Lung (tissue), 12 donors: ENCODE data around the gene GGTLC2. TPM values are rescaled to one million over a fixed set of nuclear protein-coding genes. Genes with fewer than 3 reads are reported as not detected.

Experiments used
- ATAC-seq: fragments of 200-7000 bp; cut with Tn5 transposase; one replicate; pipeline ENCODE4 v1.9.1; 2020; ENCODE audit warnings: moderate number of reproducible peaks; ENCODE audit not compliant: insufficient read depth, low FRiP score
- DNase-seq, 3 donors: peaks; one replicate each; pipeline ENCODE4 v3.0.0-alpha.2; 2013 to 2017
- H3K27ac ChIP-seq, 2 donors: one replicate each; pipeline ENCODE4 v1.5.1; 2013; ENCODE audit warnings: mild to moderate bottlenecking in 2 of 2, moderate library complexity in 2 of 2, control low read depth in 1 of 2, inconsistent platforms in 1 of 2, low read depth in 1 of 2, low read length in 1 of 2
- H3K27me3 ChIP-seq, 3 donors: one replicate each; pipeline ENCODE4 v1.5.1; 2013; ENCODE audit warnings: low read length in 2 of 3; ENCODE audit not compliant: control insufficient read depth in 3 of 3, insufficient read depth in 3 of 3
- H3K36me3 ChIP-seq, 4 donors: one replicate each; pipeline ENCODE4 v1.5.1; 2013; ENCODE audit warnings: low read length in 4 of 4, mild to moderate bottlenecking in 1 of 4, moderate library complexity in 1 of 4; ENCODE audit not compliant: control insufficient read depth in 4 of 4, insufficient read depth in 4 of 4
- H3K4me1 ChIP-seq, 5 donors: one replicate each; pipeline ENCODE4 v1.5.1; 2013; ENCODE audit warnings: low read length in 5 of 5, mild to moderate bottlenecking in 2 of 5, moderate library complexity in 1 of 5; ENCODE audit not compliant: control insufficient read depth in 5 of 5, insufficient read depth in 5 of 5
- H3K4me3 ChIP-seq: one replicate; pipeline ENCODE4 v1.5.1; 2013; ENCODE audit warnings: mild to moderate bottlenecking, control low read depth, moderate library complexity
- H3K9ac ChIP-seq, 2 donors: one replicate each; pipeline ENCODE4 v1.5.1; 2013; ENCODE audit warnings: low read length in 2 of 2, control low read depth in 1 of 2; ENCODE audit not compliant: insufficient read depth in 1 of 2
- H3K9me3 ChIP-seq, 4 donors: one replicate each; pipeline ENCODE4 v1.5.1; 2013; ENCODE audit warnings: low read length in 3 of 4, mild to moderate bottlenecking in 1 of 4, moderate library complexity in 1 of 4; ENCODE audit not compliant: control insufficient read depth in 4 of 4, insufficient read depth in 3 of 4
- CTCF ChIP-seq: IDR thresholded peaks from 2 replicates; pipeline ENCODE4 v1.5.1; 2012; ENCODE audit warnings: mild to moderate bottlenecking; ENCODE audit errors: control extremely low read depth, extremely low read depth
- WGBS, 2 donors: extraction: QIAGEN DNeasy Blood & Tissue Kit; methylation state at CpG; one replicate each; pipeline ENCODE4 v1.1.7; 2013; 5-methylcytosine and 5-hydroxymethylcytosine counted together
- polyA plus RNA-seq, 2 donors: library from polyadenylated mRNA; stranded (reverse); fragments of 200-250 nt; gene quantifications; one replicate each; pipeline ENCODE4 v1.2.1, GENCODE V29; 2013
- total RNA-seq, 2 donors: library from RNA; depleted of rRNA in 1 of 2; stranded (reverse); fragments of >200 nt in 1 of 2; gene quantifications; one replicate each; pipeline ENCODE4 v1.2.1, GENCODE V29; 2014 to 2021
- donor health status: control.
- donor health status: control.
- donor health status: Bipolar disorder and iron deficiency.
- donor health status: healthy.
- donor health status: DM: yes; HTN: yes; CAD: no.

GGTLC2 gene
- total and polyA plus RNA-seq, 4 donors = 0.56 to 7.0 (median 0.80) TPM; not detected in 1

GRCh38 chr22:22662095-22662494 lies 17.7 kb downstream of the GGTLC2 start:
- Histone ChIP-seq H3K9ac (no peak overlapping the region), H3K9me3 (no peaks in the 10 kb centered on the region), H3K27me3 (no peaks in the 10 kb centered on the region), H3K27ac (no peak overlapping the region), H3K36me3 (no peaks in the 10 kb centered on the region), H3K4me3 (no peak overlapping the region), H3K4me1 (no peaks in the 10 kb centered on the region)
- ATAC-seq (no peak), DNase-seq (no peak)
- 82 to 84% methylated on average over 3 of the region's 3 CpGs for WGBS, 2 donors
- no peak for TF ChIP-seq CTCF

GRCh38 chr22:22663861-22664800 lies 19.7 kb downstream of the GGTLC2 start:
- peaks cover 0 to 2% (median 0%) of the 10 kb centered on the region in 4 donors for H3K9me3 ChIP-seq
- H3K4me3 ChIP-seq = no peak overlapping the region
- no peak for DNase-seq
- no peak for ATAC-seq
- H3K27ac ChIP-seq = no peak overlapping the region
- TF ChIP-seq CTCF = no peak
- H3K36me3 ChIP-seq = no peaks in the 10 kb centered on the region
- H3K4me1 ChIP-seq = no peaks in the 10 kb centered on the region
- no peaks in the 10 kb centered on the region for H3K27me3 ChIP-seq
- WGBS, 2 donors = 82 to 85% methylated on average over 14 of the region's 14 CpGs
- no peak overlapping the region for H3K9ac ChIP-seq

- Histone ChIP-seq H3K4me3 (no peak overlapping the region), H3K27me3 (no peaks in the 10 kb centered on the region), H3K9ac (no peak overlapping the region), H3K36me3 (no peaks in the 10 kb centered on the region), H3K4me1 (no peaks in the 10 kb centered on the region), H3K27ac (no peak overlapping the region), H3K9me3 (peaks cover 0 to 7% (median 3%) of the 10 kb centered on the region in 4 donors)
- WGBS, 2 donors = 56 to 57% methylated on average over 7 of the region's 7 CpGs
- ATAC-seq = no peak
- TF ChIP-seq CTCF = peak; percentile 24
- DNase-seq = peak in 2 of 3 donors; percentile 22 to 39
Observed at GRCh38 chr22:22666307-22667091, 22.1 kb downstream of the GGTLC2 start.
